Muscle of back (tissue), 11 donors: ENCODE measurements around the gene CARNS1. TPM values are rescaled to one million over a fixed set of nuclear protein-coding genes. Genes with fewer than 3 reads are reported as not detected.
A peak's percentile ranks its signal among the peaks of the same experiment; 100 is the strongest.

Experiments
- DNase-seq, 3 donors: peaks; one replicate each; pipeline versions ENCODE4 v3.0.0 to v3.0.0-alpha.2; 2013
- polyA plus RNA-seq, 10 donors: library from polyadenylated mRNA; unstranded; fragments of 120-200 nt; gene quantifications; one replicate each; pipeline ENCODE4 v1.2.1, GENCODE V29; 2013; ENCODE audit not compliant: insufficient read length in 10 of 10

The CARNS1 gene
- polyA plus RNA-seq, 10 donors = 24.1 to 62.8 (median 48.3) TPM

GRCh38 chr11:67409261-67409666, 6.2 kb upstream of the CARNS1 start:
- DNase-seq = no peak

- DNase-seq = no peak
Observed at GRCh38 chr11:67409781-67410368, 5.6 kb upstream of the CARNS1 start.

DNA sequence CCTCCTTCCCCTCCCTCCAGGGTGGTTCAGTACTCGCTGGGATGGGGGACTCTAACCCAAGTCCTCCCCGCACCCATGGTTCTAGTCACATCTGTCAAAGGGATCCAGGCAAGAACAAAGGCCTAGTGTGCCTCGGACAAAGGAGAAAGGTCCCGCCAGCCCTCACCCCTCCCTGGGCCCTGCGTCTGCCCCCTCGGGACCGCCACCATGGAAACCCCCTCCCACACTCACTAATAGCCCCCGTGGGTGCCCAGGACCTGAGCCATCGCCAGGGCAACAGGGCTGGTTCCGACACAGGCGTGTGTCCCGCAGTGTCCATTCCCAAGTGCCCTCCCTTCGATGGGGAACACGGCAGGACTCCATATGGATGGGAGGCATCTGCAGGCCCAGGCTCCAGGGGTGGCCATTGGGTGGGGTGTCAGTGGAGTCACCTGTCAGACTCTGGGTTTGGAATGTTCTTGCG, 5.1 kb upstream of the CARNS1 start:
- DNase-seq = no peak

DNA sequence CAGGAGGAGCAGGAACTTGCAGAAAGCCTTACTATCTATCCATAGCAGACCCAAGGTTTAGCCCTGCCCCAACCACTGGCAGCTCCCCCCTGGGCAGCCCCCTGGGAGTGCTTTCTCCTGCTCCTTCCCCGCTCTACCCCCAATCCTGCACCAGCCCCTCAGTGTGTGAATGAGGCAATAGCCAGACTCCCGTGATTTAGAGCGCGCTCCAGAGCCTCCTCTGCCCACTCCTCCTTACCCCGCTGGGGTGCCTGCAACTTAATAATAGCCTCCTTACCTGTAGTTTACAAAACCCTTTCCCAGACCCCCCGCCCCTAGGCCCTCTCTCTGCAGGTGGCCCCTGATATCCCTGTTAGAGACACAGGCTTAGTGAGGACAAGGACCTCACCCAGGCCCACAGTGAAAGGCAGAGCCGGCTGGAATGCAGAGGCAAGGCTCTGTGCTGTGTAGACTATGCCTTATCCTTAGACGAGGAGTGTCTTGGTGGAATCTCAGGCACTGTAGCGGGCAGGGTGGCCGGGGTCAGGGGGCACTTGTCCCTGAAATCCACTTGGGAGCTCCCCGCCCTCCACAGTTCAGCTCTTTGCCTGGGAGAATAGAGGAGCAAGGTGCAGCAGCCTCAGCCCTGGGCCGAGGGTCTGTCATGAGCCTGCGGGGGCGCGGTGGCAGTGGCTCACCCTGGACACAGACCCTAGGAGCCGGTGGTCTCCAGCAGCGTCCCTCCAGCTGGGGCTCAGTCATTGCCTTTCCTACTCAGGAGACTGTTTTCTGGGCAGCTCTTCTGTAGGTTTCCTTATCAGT, 4.3 kb upstream of the CARNS1 start:
- DNase-seq = no peak

GRCh38 chr11:67411785-67412152, 3.7 kb upstream of the CARNS1 start:
- no peak for DNase-seq

DNA sequence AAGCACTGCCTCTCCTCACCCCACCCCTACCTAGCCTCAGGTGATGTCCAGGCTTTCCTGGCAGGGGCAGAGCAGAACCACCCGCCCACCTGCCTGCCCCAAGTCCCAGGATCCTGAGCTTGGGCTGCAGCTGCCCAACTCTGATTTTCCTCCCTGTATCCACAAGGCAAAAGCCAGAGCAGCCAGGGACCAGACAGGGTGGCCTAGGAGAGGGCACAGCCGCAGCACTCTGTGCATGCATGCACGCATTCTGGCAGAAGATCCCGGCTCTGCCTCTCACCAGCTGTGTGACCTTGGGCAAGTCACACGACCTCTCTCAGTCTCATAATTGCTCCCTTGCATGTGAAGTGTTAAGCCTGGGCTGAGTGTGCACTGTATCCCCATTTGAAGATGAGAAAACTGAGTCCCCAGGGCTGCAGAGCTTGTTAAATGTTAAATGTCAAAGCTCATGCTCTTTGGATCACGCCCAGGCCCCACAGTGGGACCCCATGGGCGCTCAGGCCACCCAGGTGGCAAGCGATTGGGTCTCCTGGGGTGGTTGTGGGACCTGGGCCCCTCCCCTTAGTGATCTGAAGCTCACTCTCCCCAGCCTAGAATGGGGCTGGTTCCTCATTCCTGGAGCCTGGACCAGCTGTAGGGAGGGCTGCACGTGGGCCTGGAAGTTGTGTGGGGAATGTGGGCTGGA, 2.8 kb upstream of the CARNS1 start:
- no peak for DNase-seq

- DNase-seq = no peak
Observed at GRCh38 chr11:67413266-67413849, 2.1 kb upstream of the CARNS1 start.

DNA sequence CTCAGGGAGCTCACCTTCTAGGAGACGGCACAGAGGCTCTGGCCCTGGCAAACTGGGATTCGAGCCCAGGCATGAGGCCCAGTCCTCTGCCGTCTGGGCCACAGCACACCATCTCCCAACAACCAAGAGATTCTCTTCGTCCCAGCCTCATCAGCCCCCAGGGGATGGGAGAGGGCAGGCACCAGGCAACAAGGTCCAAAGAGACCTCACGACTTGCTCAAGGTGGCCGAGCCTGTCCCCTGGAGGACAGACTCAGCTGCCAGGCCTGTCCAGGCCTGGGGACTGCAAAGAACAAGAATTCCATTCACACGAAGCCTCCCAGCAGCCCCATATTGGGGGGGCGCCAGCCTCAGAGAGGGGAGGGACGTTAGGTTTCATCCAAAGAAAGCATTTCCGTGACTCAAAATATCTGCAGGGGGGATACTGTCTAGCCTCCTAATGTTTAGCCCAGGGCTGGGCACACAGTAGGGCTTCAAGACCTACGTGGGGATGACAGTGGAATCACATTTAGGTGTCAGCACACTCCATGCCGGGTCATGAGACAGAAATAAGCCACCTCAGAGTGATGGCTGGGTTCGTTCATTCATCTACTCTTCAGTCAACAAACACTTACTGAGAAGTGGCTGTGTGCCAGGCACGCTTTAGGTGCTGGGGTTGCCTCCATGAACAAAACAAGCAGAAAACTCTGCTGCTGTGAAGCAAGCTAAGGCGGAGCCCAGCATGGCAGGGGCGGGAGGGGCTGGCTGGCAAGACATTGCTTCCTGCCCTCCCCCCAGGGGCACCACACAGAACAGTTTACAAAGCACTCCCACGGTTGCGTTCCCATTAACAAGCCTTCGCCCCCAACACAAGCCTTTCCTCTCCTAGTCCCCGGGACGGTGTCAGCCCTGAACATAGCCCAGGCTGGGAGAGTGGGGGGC, 1.2 kb downstream of the CARNS1 start:
- peak in 1 of 3 donors; percentile 52 for DNase-seq

- DNase-seq = no peak
Observed at GRCh38 chr11:67417425-67417824, 1.9 kb downstream of the CARNS1 start.

DNA sequence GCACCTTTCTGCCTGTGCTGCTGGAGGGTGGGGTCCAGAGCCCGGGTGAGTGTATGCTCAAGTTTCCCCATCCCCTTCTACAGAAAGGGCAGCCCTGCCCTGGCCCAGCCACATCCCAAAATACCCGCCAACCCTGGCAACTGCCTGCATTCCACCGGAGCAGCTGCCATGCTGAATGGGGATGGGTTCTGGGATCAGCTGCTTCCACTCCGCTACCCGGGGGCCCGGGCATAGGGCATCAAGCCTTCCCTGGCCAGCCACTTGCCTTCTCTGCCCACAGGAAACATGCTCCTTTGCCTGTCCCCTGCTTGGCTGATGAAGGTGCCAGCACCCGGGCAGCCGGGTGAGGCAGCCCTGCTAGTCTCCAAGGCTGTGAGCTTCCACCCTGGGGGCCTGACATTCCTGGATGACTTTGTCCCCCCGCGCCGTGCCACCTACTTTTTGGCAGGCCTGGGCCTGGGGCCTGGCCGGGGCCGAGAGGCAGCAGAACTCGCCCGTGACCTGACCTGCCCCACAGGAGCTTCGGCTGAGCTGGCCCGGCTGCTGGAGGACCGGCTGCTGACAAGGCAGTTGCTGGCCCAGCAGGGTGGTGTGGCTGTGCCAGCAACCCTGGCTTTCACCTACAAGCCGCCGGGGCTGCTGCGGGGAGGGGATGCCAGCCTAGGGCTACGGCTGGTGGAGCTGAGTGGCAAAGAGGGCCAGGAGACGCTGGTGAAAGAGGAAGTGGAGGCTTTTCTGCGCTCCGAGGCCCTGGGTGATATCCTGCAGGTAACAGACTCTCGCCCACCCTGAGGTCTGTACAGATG, 3.2 kb downstream of the CARNS1 start:
- DNase-seq = peak; percentile 64 to 77 (median 76)

DNA sequence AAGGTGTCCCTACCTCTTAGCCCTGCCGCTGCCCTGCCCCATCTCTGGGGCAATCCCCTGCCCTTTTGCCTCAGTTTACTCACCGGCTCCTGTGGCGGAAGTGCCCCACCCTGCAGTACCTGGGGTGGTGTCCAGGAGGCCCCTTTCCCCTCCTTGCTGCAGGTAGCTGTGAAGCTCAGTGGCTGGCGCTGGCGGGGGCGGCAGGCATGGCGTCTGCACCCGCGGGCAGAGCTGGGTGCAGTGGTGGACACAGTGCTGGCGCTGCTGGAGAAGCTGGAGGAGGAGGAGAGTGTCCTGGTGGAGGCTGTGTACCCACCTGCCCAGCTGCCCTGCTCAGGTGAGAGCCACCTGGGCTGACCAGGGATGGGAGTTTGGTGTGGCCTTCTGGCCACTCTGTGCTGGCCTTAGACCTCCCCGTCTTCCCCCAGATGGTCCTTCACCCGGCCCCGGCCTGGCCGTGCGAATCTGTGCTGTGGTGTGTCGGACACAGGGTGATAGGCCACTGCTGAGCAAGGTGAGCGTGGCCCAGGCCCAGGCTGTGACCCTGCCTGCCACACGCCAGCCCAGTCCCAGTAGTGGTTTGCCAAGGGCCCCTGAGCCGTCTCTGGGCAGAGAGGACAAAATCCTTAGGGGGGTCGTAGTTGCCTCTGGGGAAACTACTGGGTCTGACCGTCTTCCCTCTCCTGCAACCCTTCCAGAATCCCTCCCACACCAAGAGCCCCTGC, 4.0 kb downstream of the CARNS1 start:
- no peak for DNase-seq

GRCh38 chr11:67420147-67420645, 4.7 kb downstream of the CARNS1 start:
- DNase-seq = no peak

GRCh38 chr11:67420646-67421429, 5.4 kb downstream of the CARNS1 start:
- peak; percentile 90 to 96 (median 93) for DNase-seq

DNA sequence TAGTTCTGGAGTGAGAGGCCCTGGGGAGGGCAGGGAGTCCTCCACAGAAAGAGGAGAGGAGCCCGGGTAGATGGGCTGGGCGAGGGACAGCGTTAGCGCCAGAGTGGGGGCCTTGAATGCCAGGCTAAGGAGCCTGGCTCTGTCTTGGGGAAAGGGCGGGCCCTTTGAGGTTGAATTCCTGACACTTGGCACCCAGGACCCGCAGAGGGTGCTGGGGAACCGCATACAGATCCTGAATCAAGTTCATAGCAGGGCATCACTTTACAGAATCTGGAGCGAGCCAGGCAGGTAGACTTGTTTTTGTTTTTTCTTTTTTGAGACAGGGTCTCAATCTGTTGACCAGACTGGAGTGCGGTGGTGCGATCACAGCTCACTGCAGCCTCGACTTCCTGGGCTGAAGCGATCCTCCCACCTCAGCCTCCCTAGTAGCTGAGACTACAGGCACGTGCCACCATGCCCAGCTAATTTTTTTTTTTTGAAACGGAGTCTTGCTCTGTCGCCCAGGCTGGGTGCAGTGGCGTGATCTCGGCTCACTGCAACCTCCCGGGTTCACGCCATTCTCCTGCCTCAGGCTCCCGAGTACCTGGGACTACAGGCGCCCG, 6.1 kb downstream of the CARNS1 start:
- DNase-seq = no peak

- no peak for DNase-seq
Observed at GRCh38 chr11:67422891-67423290, 7.4 kb downstream of the CARNS1 start.

GRCh38 chr11:67423466-67423865, 8.0 kb downstream of the CARNS1 start:
- no peak for DNase-seq

- no peak for DNase-seq
Observed at GRCh38 chr11:67423891-67424613, 8.6 kb downstream of the CARNS1 start.
